ENCODE data around the gene VSIG2. TPM values are rescaled to one million over a fixed set of nuclear protein-coding genes. Genes with fewer than 3 reads are reported as not detected.

The VSIG2 gene
- total and polyA plus RNA-seq, 2 donors (not counting 1 experiment from before 2014, with no cell fraction given) = not detected

- Histone ChIP-seq H3K36me3 (ENCODE audit: control insufficient read depth, insufficient read depth, low read length) (no peaks in the 10 kb centered on the region), H3K9ac (ENCODE audit: insufficient read depth, low read length) (no peak overlapping the region)
Measured at GRCh38 chr11:124746621-124747243, 5.3 kb downstream of the VSIG2 start.

DNA sequence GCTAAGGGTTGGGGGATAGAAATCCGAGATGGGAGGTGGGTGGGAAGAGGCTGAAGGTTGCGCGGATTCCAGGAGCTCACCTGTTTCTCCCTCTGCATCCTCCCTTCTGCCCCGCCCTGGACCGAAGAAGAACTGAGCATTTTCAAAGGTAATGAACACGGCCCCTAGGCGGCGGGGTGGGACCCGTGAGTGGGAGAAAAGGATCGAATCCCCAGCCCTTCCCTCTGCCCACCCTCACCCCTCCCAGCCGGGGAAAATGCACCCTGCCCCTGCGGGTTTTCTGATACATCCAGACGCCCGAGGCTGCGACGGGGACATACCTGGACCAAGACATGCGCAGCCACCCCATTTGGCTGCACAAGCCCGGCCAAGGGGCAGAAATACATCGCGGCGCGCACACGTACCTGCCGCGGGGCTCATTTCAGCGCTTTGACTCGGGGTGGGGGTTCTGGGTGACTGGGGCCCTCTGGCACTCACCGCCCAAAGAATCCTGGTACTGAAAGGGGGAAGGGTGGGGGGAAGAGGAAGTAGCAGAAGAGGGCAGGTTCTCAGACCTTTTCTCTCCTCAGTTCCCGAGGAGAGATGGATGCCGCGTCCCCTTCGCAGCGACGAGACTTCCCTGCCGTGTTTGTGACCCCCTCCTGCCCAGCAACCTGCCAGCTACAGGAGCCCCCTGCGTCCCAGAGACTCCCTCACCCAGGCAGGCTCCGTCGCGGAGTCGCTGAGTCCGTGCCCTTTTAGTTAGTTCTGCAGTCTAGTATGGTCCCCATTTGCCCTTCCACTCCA, 6.0 kb downstream of the VSIG2 start:
- Histone ChIP-seq H2AFZ (ENCODE audit: low read length) (peak overlapping the region; percentile 88), H3K27ac (ENCODE audit: insufficient read depth, low read length) (peak overlapping the region; percentile 38)

More at GRCh38 chr11:124746621-124747243, 5.3 kb downstream of the VSIG2 start:
- H4K20me1 ChIP-seq (ENCODE audit: control insufficient read depth, extremely low read depth, insufficient read depth, low read length) = no peaks in the 10 kb centered on the region
- TF ChIP-seq CTCF (conservative IDR thresholded peaks at IDR 0.05 in 1 of 2, IDR thresholded peaks at IDR 0.05 in 1 of 2; ENCODE audit: low read depth in 1 of 2, low read length in 2 of 2) (peak; percentile 54 to 64), EZH2 (IDR thresholded peaks at IDR 0.05; ENCODE audit: low read length, missing control alignments) (no peak)
- H3K4me3 ChIP-seq (replicated peaks in 1 of 4; ENCODE audit: control extremely low read depth in 1 of 4, insufficient read depth in 1 of 4, low read depth in 3 of 4, low read length in 4 of 4) = peak overlapping the region; percentile 27 to 73 (median 52)
- peak; percentile 58 to 76 for DNase-seq (ENCODE audit: low read depth in 2 of 2)
- H3K4me2 ChIP-seq (ENCODE audit: extremely low read depth, insufficient read depth, low read length) = peak overlapping the region; percentile 95
- H2AFZ ChIP-seq (ENCODE audit: low read length) = peak overlapping the region; percentile 88
- no peaks in the 10 kb centered on the region for H3K79me2 ChIP-seq (ENCODE audit: control insufficient read depth, insufficient read depth, low read length)
- peaks cover 9% of the 10 kb centered on the region for H3K4me1 ChIP-seq (ENCODE audit: control insufficient read depth, extremely low read depth, insufficient read depth, low read length)
- no peaks in the 10 kb centered on the region for H3K9me3 ChIP-seq (ENCODE audit: control insufficient read depth, insufficient read depth, low read depth, low read length)
- peak overlapping the region; percentile 38 for H3K27ac ChIP-seq (ENCODE audit: insufficient read depth, low read length)
- H3K27me3 ChIP-seq (ENCODE audit: control insufficient read depth, insufficient read depth, low read length) = peaks cover 2% of the 10 kb centered on the region

More for the DNA sequence above, 6.0 kb downstream of the VSIG2 start:
- H3K27me3 ChIP-seq (ENCODE audit: control insufficient read depth, insufficient read depth, low read length) = peaks cover 2% of the 10 kb centered on the region
- H4K20me1 ChIP-seq (ENCODE audit: control insufficient read depth, extremely low read depth, insufficient read depth, low read length) = no peaks in the 10 kb centered on the region
- H3K9me3 ChIP-seq (ENCODE audit: control insufficient read depth, insufficient read depth, low read depth, low read length) = no peaks in the 10 kb centered on the region
- no peak for DNase-seq (ENCODE audit: low read depth in 2 of 2)
- peak overlapping the region; percentile 27 to 73 (median 52) for H3K4me3 ChIP-seq (replicated peaks in 1 of 4; ENCODE audit: control extremely low read depth in 1 of 4, insufficient read depth in 1 of 4, low read depth in 3 of 4, low read length in 4 of 4)
- H3K36me3 ChIP-seq (ENCODE audit: control insufficient read depth, insufficient read depth, low read length) = no peaks in the 10 kb centered on the region
- peaks cover 9% of the 10 kb centered on the region for H3K4me1 ChIP-seq (ENCODE audit: control insufficient read depth, extremely low read depth, insufficient read depth, low read length)
- H3K79me2 ChIP-seq (ENCODE audit: control insufficient read depth, insufficient read depth, low read length) = no peaks in the 10 kb centered on the region
- H3K4me2 ChIP-seq (ENCODE audit: extremely low read depth, insufficient read depth, low read length) = peak overlapping the region; percentile 95
- TF ChIP-seq EZH2 (IDR thresholded peaks at IDR 0.05; ENCODE audit: low read length, missing control alignments) = no peak
- TF ChIP-seq CTCF (conservative IDR thresholded peaks at IDR 0.05 in 1 of 2, IDR thresholded peaks at IDR 0.05 in 1 of 2; ENCODE audit: low read depth in 1 of 2, low read length in 2 of 2) = peak; percentile 14 to 44
- peak overlapping the region; percentile 48 for H3K9ac ChIP-seq (ENCODE audit: insufficient read depth, low read length)

All from fibroblast of lung (primary cell).